PC-9 (cell line): ENCODE measurements around the gene GABRG2. TPM values are rescaled to one million over a fixed set of nuclear protein-coding genes. Genes with fewer than 3 reads are reported as not detected.

ENCODE experiments used
- BruUV-seq: library from RNA; stranded (reverse); fragments of 400-500 nt; replicated peaks from 2 replicates; lab custom pipeline; 2021; lab: Mats Ljungman, UMichigan
- CTCF ChIA-PET: fragments of 300-600 bp; sonication (Branson Sonifier 250); formaldehyde crosslinking; loops from one replicate; lab custom pipeline; 2022; ENCODE audit warnings: antibody characterized with exemption; lab: Charles Lee
- POLR2A ChIA-PET: fragments of 300-600 bp; sonication (Branson Sonifier 250); formaldehyde crosslinking; loops from one replicate; lab custom pipeline; 2022; ENCODE audit warnings: antibody characterized with exemption; ENCODE audit not compliant: unreplicated experiment; lab: Charles Lee
- DNase-seq, 2 experiments: peaks; one replicate each; pipeline versions ENCODE4 v3.0.0 to v3.0.0-alpha.2; 2015 to 2022; ENCODE audit warnings: mixed read lengths in 1 of 2
- H2AFZ ChIP-seq: fragments of 200-600 bp; sonication (generic); 2 replicates; pipeline ENCODE4 v1.8.1; 2017; ENCODE audit warnings: antibody characterized with exemption
- H3F3A ChIP-seq: fragments of 200-600 bp; sonication (generic); 2 replicates; pipeline ENCODE4 v1.8.1; 2017; ENCODE audit warnings: antibody characterized with exemption, mild to moderate bottlenecking, low read depth; ENCODE audit not compliant: insufficient read depth
- H3K27ac ChIP-seq: fragments of 200-600 bp; sonication (generic); 2 replicates; pipeline ENCODE4 v1.6.1; 2016; ENCODE audit warnings: mixed run types
- H3K27me3 ChIP-seq: fragments of 200-600 bp; sonication (generic); 2 replicates; pipeline ENCODE4 v1.6.1; 2016; ENCODE audit warnings: low read depth, mixed run types; ENCODE audit not compliant: insufficient read depth
- H3K36me3 ChIP-seq: fragments of 200-600 bp; sonication (generic); 2 replicates; pipeline ENCODE4 v1.6.1; 2016; ENCODE audit warnings: low read depth, mixed run types
- H3K4me1 ChIP-seq: fragments of 200-600 bp; sonication (generic); replicated peaks from 2 replicates; pipeline ENCODE4 v1.6.1; 2016; ENCODE audit warnings: mixed run types; ENCODE audit not compliant: insufficient read depth
- H3K4me2 ChIP-seq: fragments of 200-600 bp; sonication (generic); 2 replicates; pipeline ENCODE4 v1.6.1; 2017; ENCODE audit warnings: mixed run types
- H3K4me3 ChIP-seq: fragments of 200-600 bp; sonication (generic); 2 replicates; pipeline ENCODE4 v1.6.1; 2016; ENCODE audit warnings: mixed run types
- H3K79me2 ChIP-seq: fragments of 200-600 bp; sonication (generic); 2 replicates; pipeline ENCODE4 v1.6.1; 2017; ENCODE audit warnings: low read depth, mixed run types
- H3K9me2 ChIP-seq: fragments of 200-600 bp; sonication (generic); 2 replicates; pipeline ENCODE4 v1.8.1; 2017; ENCODE audit warnings: mild to moderate bottlenecking; ENCODE audit not compliant: insufficient read depth
- H3K9me3 ChIP-seq: fragments of 200-600 bp; sonication (generic); 2 replicates; pipeline ENCODE4 v1.8.1; 2016; ENCODE audit warnings: low read depth; ENCODE audit not compliant: insufficient read depth
- H4K20me1 ChIP-seq: fragments of 200-600 bp; sonication (generic); 2 replicates; pipeline ENCODE4 v1.8.1; 2017; ENCODE audit not compliant: insufficient read depth
- CTCF ChIP-seq: fragments of 200-600 bp; sonication (generic); conservative IDR thresholded peaks from 2 replicates; pipeline ENCODE4 v1.6.1; 2017; ENCODE audit warnings: mixed run types, antibody characterized with exemption, mild to moderate bottlenecking, moderate library complexity
- EZH2 ChIP-seq: fragments of 200-600 bp; sonication (generic); IDR thresholded peaks from 2 replicates; pipeline ENCODE4 v1.8.0; 2017; ENCODE audit warnings: antibody characterized with exemption, low read depth
- intact Hi-C: fragments of 100-400 bp; cut with micrococcal nuclease; formaldehyde crosslinking; loops from one replicate; pipeline ENCODE4 v1.10.0; 2022; ENCODE audit not compliant: unreplicated experiment
- total RNA-seq: library from RNA; stranded (reverse); gene quantifications from 2 replicates; pipeline ENCODE4 v1.2.3, GENCODE V29; 2021

The GABRG2 gene
- total RNA-seq, 1 experiment from 2014 or later, result not detected

- intact Hi-C loops, result no loop called here
- no peak for DNase-seq
- ChIA-PET POLR2A (no interaction called here), CTCF (no interaction called here)
- no peak overlapping the region for H3K4me2 ChIP-seq
- no peaks in the 10 kb centered on the region for H3K79me2 ChIP-seq
- no TSS peak for BruUV-seq
- H3K27me3 ChIP-seq, result no peaks in the 10 kb centered on the region
- no peaks in the 10 kb centered on the region for H3K9me3 ChIP-seq
- H3K4me3 ChIP-seq, result no peak overlapping the region
- H4K20me1 ChIP-seq, result no peaks in the 10 kb centered on the region; the same call in 1 of the 2 replicates
- H3K27ac ChIP-seq, result no peak overlapping the region
- no peaks in the 10 kb centered on the region for H3F3A ChIP-seq
- no peaks in the 10 kb centered on the region; the same call in 1 of the 2 replicates for H3K9me2 ChIP-seq
- H3K4me1 ChIP-seq, result no peaks in the 10 kb centered on the region
- no peak overlapping the region for H2AFZ ChIP-seq
- H3K36me3 ChIP-seq, result no peaks in the 10 kb centered on the region
- TF ChIP-seq CTCF (no peak), EZH2 (no peak)
Observed at GRCh38 chr5:162067162-162067561, 411 bp upstream of the GABRG2 start.

GRCh38 chr5:162068412-162068811, 839 bp downstream of the GABRG2 start:
- no peak overlapping the region for H3K4me3 ChIP-seq
- TF ChIP-seq EZH2 (no peak), CTCF (no peak)
- no peak overlapping the region for H3K4me2 ChIP-seq
- intact Hi-C loops, result no loop called here
- H3K4me1 ChIP-seq, result no peaks in the 10 kb centered on the region
- H3F3A ChIP-seq, result no peaks in the 10 kb centered on the region
- POLR2A ChIA-PET, result no interaction called here
- H3K27me3 ChIP-seq, result no peaks in the 10 kb centered on the region
- no peak overlapping the region for H2AFZ ChIP-seq
- no peaks in the 10 kb centered on the region; the same call in 1 of the 2 replicates for H3K9me2 ChIP-seq
- peak; percentile 34 to 38 for DNase-seq
- H3K36me3 ChIP-seq, result no peaks in the 10 kb centered on the region
- BruUV-seq, result no TSS peak
- no peak overlapping the region for H3K27ac ChIP-seq
- H4K20me1 ChIP-seq, result no peaks in the 10 kb centered on the region; the same call in 1 of the 2 replicates
- H3K79me2 ChIP-seq, result no peaks in the 10 kb centered on the region
- H3K9me3 ChIP-seq, result no peaks in the 10 kb centered on the region
- CTCF ChIA-PET, result no interaction called here

- Histone ChIP-seq H3K4me2 (no peak overlapping the region), H3K4me1 (no peaks in the 10 kb centered on the region), H3K36me3 (no peaks in the 10 kb centered on the region), H4K20me1 (no peaks in the 10 kb centered on the region; the same call in 1 of the 2 replicates), H3F3A (no peaks in the 10 kb centered on the region), H3K27me3 (no peaks in the 10 kb centered on the region), H3K27ac (no peak overlapping the region), H3K4me3 (no peak overlapping the region), H3K9me3 (no peaks in the 10 kb centered on the region), H2AFZ (no peak overlapping the region), H3K79me2 (no peaks in the 10 kb centered on the region), H3K9me2 (no peaks in the 10 kb centered on the region; the same call in 1 of the 2 replicates)
- TF ChIP-seq CTCF (no peak), EZH2 (no peak)
- intact Hi-C loops, result no loop called here
- CTCF ChIA-PET, result no interaction called here
- DNase-seq, result no peak
- POLR2A ChIA-PET, result interaction anchor here (0.6 kb wide), 1 partner anchor 194 kb away, joined by 5 read pairs; no protein-coding TSS in a partner anchor
- BruUV-seq, result no TSS peak
Observed at GRCh38 chr5:162068936-162069335, 1.4 kb downstream of the GABRG2 start.
